Psoas muscle (tissue), 8 donors: ENCODE data around the gene KIF7. TPM values are rescaled to one million over a fixed set of nuclear protein-coding genes. Genes with fewer than 3 reads are reported as not detected.
A peak's percentile ranks its signal among the peaks of the same experiment; 100 is the strongest.

Experiments used
- ATAC-seq, 4 donors: fragments of 200-7000 bp; cut with Tn5 transposase; one replicate each; pipeline ENCODE4 v1.9.1; 2020; ENCODE audit warnings: moderate library complexity in 3 of 4, mild to moderate bottlenecking in 2 of 4
- DNase-seq, 2 donors: peaks; one replicate each; pipeline ENCODE4 v3.0.0-alpha.2; 2020
- H3K27ac ChIP-seq: fragments of 200-600 bp; one replicate; pipeline ENCODE4 v1.8.0; 2022
- H3K27me3 ChIP-seq, 3 donors: fragments of 200-600 bp in 1 of 3; one replicate each; pipeline versions ENCODE4 v1.6.1 to v1.8.0; 2013 to 2022; ENCODE audit warnings: low read length in 2 of 3, mild to moderate bottlenecking in 2 of 3, moderate library complexity in 1 of 3; ENCODE audit not compliant: insufficient read depth in 3 of 3
- H3K36me3 ChIP-seq, 2 donors: fragments of 200-600 bp in 1 of 2; one replicate each; pipeline versions ENCODE4 v1.6.1 to v1.8.0; 2013 to 2022; ENCODE audit warnings: low read depth in 1 of 2, mild to moderate bottlenecking in 1 of 2, moderate library complexity in 1 of 2; ENCODE audit not compliant: insufficient read depth in 1 of 2
- H3K4me1 ChIP-seq: fragments of 200-600 bp; one replicate; pipeline ENCODE4 v1.8.0; 2022
- H3K4me3 ChIP-seq: fragments of 200-600 bp; one replicate; pipeline ENCODE4 v1.8.0; 2022; ENCODE audit warnings: mild to moderate bottlenecking
- H3K9me3 ChIP-seq: fragments of 200-600 bp; one replicate; pipeline ENCODE4 v1.8.0; 2022
- WGBS, 3 donors: extraction: QIAGEN DNeasy Blood & Tissue Kit; methylation state at CpG; one replicate each; pipeline versions ENCODE4 v1.1.6 to v1.1.7; 2013; 5-methylcytosine and 5-hydroxymethylcytosine counted together
- intact Hi-C, 2 donors: fragments of 100-400 bp; cut with DNase I; formaldehyde crosslinking; loops; one replicate each; pipeline versions ENCODE4 v1.11.0 to v1.14.2; 2022
- polyA plus RNA-seq, 3 donors: library from polyadenylated mRNA; stranded (reverse); fragments of 200-250 nt; gene quantifications; one replicate each; pipeline ENCODE4 v1.2.3, GENCODE V29; 2013
- total RNA-seq, 4 donors: library from RNA; stranded (reverse); fragmentation: NEBNext Ultra II Directional in 2 of 4; extraction: Animal tissue kit (Norgen Biotek cat#: 25700) in 2 of 4; gene quantifications; one replicate each; pipeline versions ENCODE4 v1.2.1 to v1.2.4, GENCODE V29; 2021 to 2023
- TF ChIP-seq, protein P1 (sequence below): fragments of 200-600 bp; IDR thresholded peaks from one replicate; pipeline ENCODE4 v1.8.0; 2022; ENCODE audit warnings: antibody characterized with exemption
- donor health status: healthy with polysubstance abuse.
- donor health status: DM: no; HTN: no; CAD: no; lungs with moderate emphysema.
- donor health status: Bipolar disorder and iron deficiency.
- donor health status: healthy.
- donor health status: DM: yes; HTN: yes; CAD: no.
- donor health status: DM: no; HTN: no; CAD: no.
- donor health status: DM: no; HTN: no; CAD: no.
- donor health status: DM: yes; HTN: yes; CAD: no.

The KIF7 gene
- total and polyA plus RNA-seq, 7 donors = 0.20 to 2.1 (median 0.40) TPM

DNA sequence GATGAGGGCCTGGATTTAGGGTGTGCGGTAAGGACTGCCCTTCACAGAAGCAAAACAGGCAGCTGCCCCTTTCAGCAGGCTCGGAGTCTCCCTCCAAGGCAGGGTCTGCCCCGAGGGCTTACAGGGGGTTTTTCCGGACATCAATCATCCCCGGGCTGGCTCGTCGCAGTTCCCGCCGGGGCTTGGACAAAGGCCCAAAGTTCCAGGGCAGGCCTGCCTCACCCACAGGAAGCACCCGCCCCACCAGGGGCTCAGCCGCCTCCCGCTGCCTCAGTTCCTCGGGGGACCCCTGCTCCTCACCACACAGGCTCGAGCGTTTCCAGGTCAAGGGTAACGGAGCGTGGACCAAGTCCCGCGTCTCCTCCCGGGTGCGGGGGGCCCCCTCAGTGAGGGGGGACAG is 27.0 kb downstream of the KIF7 start:
- Histone ChIP-seq H3K36me3 (peaks cover 0 to 3% of the 10 kb centered on the region in 2 donors), H3K27ac (no peak overlapping the region), H3K27me3 (no peaks in the 10 kb centered on the region), H3K9me3 (no peaks in the 10 kb centered on the region), H3K4me1 (no peaks in the 10 kb centered on the region), H3K4me3 (no peak overlapping the region)
- ATAC-seq = no peak
- intact Hi-C loops = no loop called here
- TF ChIP-seq, protein P1, sequence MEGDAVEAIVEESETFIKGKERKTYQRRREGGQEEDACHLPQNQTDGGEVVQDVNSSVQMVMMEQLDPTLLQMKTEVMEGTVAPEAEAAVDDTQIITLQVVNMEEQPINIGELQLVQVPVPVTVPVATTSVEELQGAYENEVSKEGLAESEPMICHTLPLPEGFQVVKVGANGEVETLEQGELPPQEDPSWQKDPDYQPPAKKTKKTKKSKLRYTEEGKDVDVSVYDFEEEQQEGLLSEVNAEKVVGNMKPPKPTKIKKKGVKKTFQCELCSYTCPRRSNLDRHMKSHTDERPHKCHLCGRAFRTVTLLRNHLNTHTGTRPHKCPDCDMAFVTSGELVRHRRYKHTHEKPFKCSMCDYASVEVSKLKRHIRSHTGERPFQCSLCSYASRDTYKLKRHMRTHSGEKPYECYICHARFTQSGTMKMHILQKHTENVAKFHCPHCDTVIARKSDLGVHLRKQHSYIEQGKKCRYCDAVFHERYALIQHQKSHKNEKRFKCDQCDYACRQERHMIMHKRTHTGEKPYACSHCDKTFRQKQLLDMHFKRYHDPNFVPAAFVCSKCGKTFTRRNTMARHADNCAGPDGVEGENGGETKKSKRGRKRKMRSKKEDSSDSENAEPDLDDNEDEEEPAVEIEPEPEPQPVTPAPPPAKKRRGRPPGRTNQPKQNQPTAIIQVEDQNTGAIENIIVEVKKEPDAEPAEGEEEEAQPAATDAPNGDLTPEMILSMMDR = no peak
- peak in 1 of 2 donors; percentile 32 for DNase-seq
- 82 to 89% (median 85%) methylated on average over 16 to 21 of the region's 21 CpGs for WGBS, 3 donors

DNA sequence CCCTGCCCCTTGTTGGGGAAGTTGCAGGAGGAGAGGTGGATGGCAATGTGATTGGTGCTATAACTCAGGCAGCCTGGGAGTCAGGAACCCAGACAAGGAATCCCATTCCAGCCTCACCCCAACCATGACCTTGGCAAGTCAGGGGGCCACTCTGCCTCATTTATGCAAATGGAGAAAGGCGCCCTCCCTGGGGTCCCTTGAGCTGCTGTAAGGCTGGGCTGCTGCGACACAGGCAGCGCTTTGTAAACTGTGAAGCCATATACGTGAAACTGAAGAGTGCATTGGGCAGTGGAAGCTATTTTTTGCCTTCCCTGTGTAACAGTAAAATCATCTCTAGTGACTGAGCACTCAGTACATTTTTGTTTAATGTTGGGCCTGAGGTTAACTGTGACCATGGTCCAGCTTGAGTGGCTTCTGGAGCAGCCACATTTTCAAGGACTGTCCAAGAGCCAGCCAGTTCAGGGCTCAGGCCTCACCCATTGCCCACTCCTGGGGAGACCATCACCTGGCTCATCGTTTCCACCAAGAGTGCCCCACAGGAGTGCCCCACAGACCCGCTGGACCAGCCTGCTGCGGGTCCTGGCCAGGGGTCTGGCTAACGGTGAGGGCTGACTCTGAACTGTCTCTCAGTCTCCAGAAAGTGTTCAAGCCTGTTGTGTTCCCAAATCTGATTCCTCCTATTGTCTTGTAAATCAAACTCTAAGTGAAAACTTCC is 27.9 kb downstream of the KIF7 start:
- ATAC-seq (no peak), DNase-seq (peak in 1 of 2 donors; percentile 37)
- H3K4me3 ChIP-seq = no peak overlapping the region
- H3K27ac ChIP-seq = no peak overlapping the region
- H3K27me3 ChIP-seq = peaks cover 0 to 1% (median 0%) of the 10 kb centered on the region in 3 donors
- H3K9me3 ChIP-seq = no peaks in the 10 kb centered on the region
- intact Hi-C loops = no loop called here
- WGBS, 3 donors = 94 to 98% (median 98%) methylated on average over 7 to 8 of the region's 8 CpGs
- no peaks in the 10 kb centered on the region for H3K4me1 ChIP-seq
- TF ChIP-seq, protein P1 = no peak
- no peaks in the 10 kb centered on the region for H3K36me3 ChIP-seq

DNA sequence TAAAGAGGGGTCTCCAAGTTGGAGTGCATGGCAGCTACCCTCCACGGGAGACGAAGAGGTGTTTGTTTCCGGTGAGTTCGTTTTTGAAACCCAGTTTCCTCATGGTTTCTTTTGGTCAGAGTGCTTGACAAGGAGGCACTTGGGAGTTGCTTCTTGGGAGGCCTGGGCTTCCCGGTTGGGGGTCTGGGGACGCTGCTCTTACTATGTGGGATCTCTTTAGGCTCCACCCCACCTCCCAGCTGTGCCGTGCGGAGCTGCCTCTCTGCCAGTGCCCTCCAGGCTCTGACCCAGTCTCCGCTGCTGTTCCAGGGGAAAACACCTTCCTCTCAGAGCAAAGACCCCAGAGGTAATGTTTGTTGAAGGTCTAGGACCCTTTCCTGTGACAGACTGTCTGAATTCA is 29.6 kb downstream of the KIF7 start:
- Histone ChIP-seq H3K9me3 (no peaks in the 10 kb centered on the region), H3K27me3 (peaks cover 0 to 1% (median 0%) of the 10 kb centered on the region in 3 donors), H3K4me3 (no peak overlapping the region), H3K27ac (no peak overlapping the region), H3K36me3 (no peaks in the 10 kb centered on the region), H3K4me1 (no peaks in the 10 kb centered on the region)
- TF ChIP-seq, protein P1 = no peak
- ATAC-seq = no peak
- intact Hi-C loops = no loop called here
- 88 to 93% (median 91%) methylated on average over 9 of the region's 9 CpGs for WGBS, 3 donors
- no peak for DNase-seq

DNA sequence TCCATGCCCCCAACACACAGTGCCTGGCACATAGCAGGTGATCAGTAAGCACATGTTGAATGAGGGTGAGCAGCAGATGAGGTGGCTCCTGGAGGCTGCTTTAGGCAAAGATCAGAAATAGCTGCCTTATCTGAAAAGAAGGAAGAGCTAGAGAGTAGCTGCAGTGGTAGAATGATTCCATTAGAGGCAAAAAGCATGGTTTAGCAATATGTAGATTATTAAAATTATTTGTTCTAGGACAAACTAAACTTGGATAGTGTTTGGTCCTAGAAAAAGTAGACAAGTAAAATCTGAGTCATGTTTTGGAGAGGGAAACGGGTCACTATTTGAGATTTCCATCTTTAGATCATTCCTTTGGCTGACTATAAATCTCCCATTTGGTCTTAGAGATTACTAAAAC is 32.1 kb downstream of the KIF7 start:
- Histone ChIP-seq H3K36me3 (no peaks in the 10 kb centered on the region), H3K27ac (no peak overlapping the region), H3K9me3 (no peaks in the 10 kb centered on the region), H3K4me1 (no peaks in the 10 kb centered on the region), H3K27me3 (peaks cover 0 to 1% (median 0%) of the 10 kb centered on the region in 3 donors), H3K4me3 (no peak overlapping the region)
- DNase-seq = no peak
- intact Hi-C loops = no loop called here
- ATAC-seq = no peak
- TF ChIP-seq, protein P1 = no peak
- 69 to 80% (median 79%) methylated on average over 1 of the region's 1 CpG for WGBS, 3 donors

DNA sequence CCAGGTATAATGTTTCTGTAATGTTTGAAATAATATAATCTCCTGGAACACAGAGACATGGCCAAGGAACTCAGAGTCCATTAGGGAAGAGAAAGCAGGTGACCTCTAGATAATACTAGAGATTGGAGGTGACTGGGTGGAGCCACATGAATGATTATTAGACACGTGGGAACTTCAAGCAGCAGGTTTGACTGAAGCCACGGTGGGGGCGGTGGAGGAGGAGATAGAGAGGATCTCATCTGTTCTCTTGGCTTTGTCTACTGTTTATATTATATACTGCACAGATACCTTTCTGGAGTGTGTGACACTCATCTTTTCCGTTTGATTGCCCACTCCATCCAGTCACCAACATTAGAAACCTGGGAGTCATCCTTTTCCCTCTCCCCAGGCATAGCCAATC is 33.7 kb downstream of the KIF7 start:
- no peak overlapping the region for H3K4me3 ChIP-seq
- H3K4me1 ChIP-seq = no peaks in the 10 kb centered on the region
- H3K27ac ChIP-seq = no peak overlapping the region
- H3K36me3 ChIP-seq = no peaks in the 10 kb centered on the region
- TF ChIP-seq, protein P1 = no peak
- H3K27me3 ChIP-seq = peaks cover 0 to 1% (median 0%) of the 10 kb centered on the region in 3 donors
- no peaks in the 10 kb centered on the region for H3K9me3 ChIP-seq
- ATAC-seq (no peak), DNase-seq (no peak)
- intact Hi-C loops = no loop called here
- WGBS, 3 donors = 81 to 85% (median 83%) methylated on average over 4 of the region's 4 CpGs
